HG03565 (cell line): ENCODE data around the gene PRPF39.
A peak's percentile ranks its signal among the peaks of the same experiment; 100 is the strongest.
"Not testable (repeated sequence)": the region's sequence is repeated elsewhere in the genome, so short reads cannot be mapped to it uniquely, and the experiment has no call there.

ENCODE experiments used
- ATAC-seq: cut with Tn5 transposase; IDR thresholded peaks from one replicate; pipeline ENCODE4 v1.9.1; 2021; ENCODE audit warnings: mild to moderate bottlenecking, moderate library complexity; ENCODE audit not compliant: unreplicated experiment

The PRPF39 gene

GRCh38 chr14:45081096-45081495 is 2.8 kb upstream of the PRPF39 start:
- ATAC-seq: not testable (repeated sequence)

GRCh38 chr14:45082420-45082819 is 1.5 kb upstream of the PRPF39 start:
- no peak for ATAC-seq

GRCh38 chr14:45083617-45083975 is 320 bp upstream of the PRPF39 start:
- ATAC-seq: no peak

- no peak for ATAC-seq
These were observed 1.0 kb downstream of the PRPF39 start for GRCh38 chr14:45084946-45085346.

- ATAC-seq: peak; percentile 76
These were observed 5.9 kb downstream of the PRPF39 start for GRCh38 chr14:45089813-45090212.

GRCh38 chr14:45091710-45092109 is 7.8 kb downstream of the PRPF39 start:
- no peak for ATAC-seq

- ATAC-seq: no peak
These were observed 10.4 kb downstream of the PRPF39 start for GRCh38 chr14:45094275-45094674.

GRCh38 chr14:45095143-45095542 is 11.2 kb downstream of the PRPF39 start:
- no peak for ATAC-seq

- ATAC-seq: no peak
These were observed 12.3 kb downstream of the PRPF39 start for GRCh38 chr14:45096218-45096617.

- ATAC-seq: no peak
These were observed 19.9 kb downstream of the PRPF39 start for GRCh38 chr14:45103806-45104205.

GRCh38 chr14:45104561-45104960 is 20.6 kb downstream of the PRPF39 start:
- no peak for ATAC-seq

GRCh38 chr14:45112896-45113781 is 29.2 kb downstream of the PRPF39 start:
- no peak for ATAC-seq

- ATAC-seq: no peak
These were observed 30.4 kb downstream of the PRPF39 start for GRCh38 chr14:45114327-45114726.

GRCh38 chr14:45118594-45118993 is 34.7 kb downstream of the PRPF39 start:
- no peak for ATAC-seq

GRCh38 chr14:45120096-45120495 is 36.2 kb downstream of the PRPF39 start:
- ATAC-seq: peak; percentile 51

- no peak for ATAC-seq
These were observed 39.4 kb downstream of the PRPF39 start for GRCh38 chr14:45123271-45123670.

- ATAC-seq: no peak
These were observed 41.8 kb downstream of the PRPF39 start for GRCh38 chr14:45125754-45126153.

- ATAC-seq: no peak
These were observed 45.2 kb downstream of the PRPF39 start for GRCh38 chr14:45128963-45129629.

GRCh38 chr14:45133683-45134050 is 49.8 kb downstream of the PRPF39 start:
- ATAC-seq: no peak

- ATAC-seq: peak; percentile 86
These were observed 50.4 kb downstream of the PRPF39 start, which contains the start of gene FKBP3 for GRCh38 chr14:45134051-45134958. Gene FKBP3, minus strand, starts transcription at chr14:45134481. Its CDS starts 25 bp downstream, at chr14:45134456.

- no peak for ATAC-seq
These were observed 51.2 kb downstream of the PRPF39 start for GRCh38 chr14:45135156-45135555.
